Activated CD8-positive, alpha-beta memory T cell treated with anti-CD3 and anti-CD28 coated beads, Interleukin-2, amount 50 U/mL, for 1 hour (primary cell): ENCODE measurements around the gene MAX.
"Not testable (repeated sequence)": the region's sequence is repeated elsewhere in the genome, so short reads cannot be mapped to it uniquely, and the experiment has no call there.

Experiments
- DNase-seq: peaks from one replicate; pipeline ENCODE4 v3.0.0-alpha.2; 2020; ENCODE audit errors: extremely low read depth

MAX gene

GRCh38 chr14:65038966-65039365 is 63.4 kb downstream of the MAX start:
- DNase-seq: no peak

GRCh38 chr14:65035049-65035448 is 67.3 kb downstream of the MAX start:
- no peak for DNase-seq

GRCh38 chr14:65034021-65034420 is 68.3 kb downstream of the MAX start:
- no peak for DNase-seq

- DNase-seq: no peak
These were observed 69.1 kb downstream of the MAX start for GRCh38 chr14:65033181-65033580.

- no peak for DNase-seq
These were observed 70.0 kb downstream of the MAX start for GRCh38 chr14:65032319-65032718.

- DNase-seq: not testable (repeated sequence)
These were observed 71.0 kb downstream of the MAX start for GRCh38 chr14:65031321-65031720.

GRCh38 chr14:65028937-65029336 is 73.4 kb downstream of the MAX start:
- no peak for DNase-seq

GRCh38 chr14:65027127-65027799 is 75.1 kb downstream of the MAX start:
- no peak for DNase-seq

GRCh38 chr14:65026526-65026925 is 75.8 kb downstream of the MAX start:
- DNase-seq: no peak

GRCh38 chr14:65025818-65026217 is 76.5 kb downstream of the MAX start:
- DNase-seq: no peak
